Colonic mucosa (tissue), 4 donors: ENCODE data around the gene CLEC3A. TPM values are rescaled to one million over a fixed set of nuclear protein-coding genes. Genes with fewer than 3 reads are reported as not detected.
"Not testable (repeated sequence)": the region's sequence is repeated elsewhere in the genome, so short reads cannot be mapped to it uniquely, and the experiment has no call there.

Experiments used
- DNase-seq: peaks from one replicate; pipeline ENCODE4 v3.0.0-alpha.2; 2020
- H3K27ac ChIP-seq: fragments of 200-600 bp; one replicate; pipeline ENCODE4 v1.8.0; 2021
- H3K27me3 ChIP-seq: fragments of 200-600 bp; one replicate; pipeline ENCODE4 v1.8.0; 2021
- H3K36me3 ChIP-seq: fragments of 200-600 bp; one replicate; pipeline ENCODE4 v1.8.0; 2021
- H3K4me1 ChIP-seq: fragments of 200-600 bp; one replicate; pipeline ENCODE4 v1.8.0; 2021; ENCODE audit warnings: mild to moderate bottlenecking
- H3K4me3 ChIP-seq: fragments of 200-600 bp; one replicate; pipeline ENCODE4 v1.8.0; 2021
- H3K9ac ChIP-seq, 2 donors: one replicate each; pipeline ENCODE4 v1.7.0; 2013; ENCODE audit warnings: control low read depth in 2 of 2, low read depth in 2 of 2, low read length in 2 of 2
- H3K9me3 ChIP-seq: fragments of 200-600 bp; one replicate; pipeline ENCODE4 v1.8.0; 2021
- CTCF ChIP-seq: fragments of 200-600 bp; IDR thresholded peaks from one replicate; pipeline ENCODE4 v1.8.0; 2022; ENCODE audit warnings: antibody characterized with exemption, mild to moderate bottlenecking
- intact Hi-C: fragments of 100-400 bp; cut with DNase I; formaldehyde crosslinking; loops from one replicate; pipeline ENCODE4 v1.14.1; 2022
- total RNA-seq, 2 donors: library from RNA; stranded (reverse); fragmentation: NEBNext Ultra II Directional in 1 of 2; extraction: Animal tissue kit (Norgen Biotek cat#: 25700) in 1 of 2; gene quantifications; one replicate each; pipeline ENCODE4 v1.2.1, GENCODE V29; 2021
- donor health status: healthy.
- donor health status: DM: no; HTN: no; CAD: no.
- donor health status: DM: no; HTN: no; CAD: no.

The CLEC3A gene
- total RNA-seq, 2 donors from 2014 or later, result not detected

GRCh38 chr16:77986011-77986740 is 36.2 kb upstream of the CLEC3A start:
- no peak for TF ChIP-seq CTCF
- Histone ChIP-seq H3K9me3 (no peaks in the 10 kb centered on the region), H3K9ac (no peak overlapping the region), H3K4me3 (no peak overlapping the region), H3K4me1 (no peaks in the 10 kb centered on the region), H3K27me3 (no peaks in the 10 kb centered on the region), H3K27ac (no peak overlapping the region), H3K36me3 (no peaks in the 10 kb centered on the region)
- intact Hi-C loops, result no loop called here
- no peak for DNase-seq

- H3K9me3 ChIP-seq, result no peaks in the 10 kb centered on the region
- H3K27me3 ChIP-seq, result no peaks in the 10 kb centered on the region
- no peak overlapping the region for H3K27ac ChIP-seq
- no peak overlapping the region for H3K9ac ChIP-seq
- intact Hi-C loops, result no loop called here
- no peak overlapping the region for H3K4me3 ChIP-seq
- H3K4me1 ChIP-seq, result no peaks in the 10 kb centered on the region
- no peak for DNase-seq
- H3K36me3 ChIP-seq, result no peaks in the 10 kb centered on the region
- TF ChIP-seq CTCF, result no peak
These were observed 34.5 kb upstream of the CLEC3A start for GRCh38 chr16:77987810-77988209.

DNA sequence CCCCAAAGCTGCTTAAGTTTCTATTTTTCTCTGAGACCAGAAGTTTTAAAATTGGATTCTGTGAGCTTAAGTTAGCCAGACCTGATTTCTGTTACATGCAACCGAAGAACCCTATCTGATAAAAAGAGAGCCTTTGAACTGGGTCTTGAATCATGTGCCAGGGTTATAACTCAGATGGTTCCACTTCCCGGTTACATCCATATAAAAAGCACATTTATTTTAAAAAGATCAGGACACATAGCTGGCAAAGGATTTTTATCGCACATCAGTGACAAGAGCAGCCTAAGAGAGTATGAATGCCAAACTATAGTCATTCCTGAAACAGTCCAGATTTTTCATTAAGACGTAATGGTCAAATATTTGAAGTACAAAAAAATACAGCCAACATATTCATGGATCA is 32.5 kb upstream of the CLEC3A start:
- Histone ChIP-seq H3K27ac (no peak overlapping the region), H3K4me3 (no peak overlapping the region), H3K4me1 (no peaks in the 10 kb centered on the region), H3K9ac (no peak overlapping the region), H3K27me3 (no peaks in the 10 kb centered on the region), H3K9me3 (no peaks in the 10 kb centered on the region), H3K36me3 (no peaks in the 10 kb centered on the region)
- intact Hi-C loops, result no loop called here
- no peak for DNase-seq
- TF ChIP-seq CTCF, result no peak

GRCh38 chr16:77991701-77992100 is 30.6 kb upstream of the CLEC3A start:
- H3K4me3 ChIP-seq, result no peak overlapping the region
- no peak for TF ChIP-seq CTCF
- intact Hi-C loops, result no loop called here

GRCh38 chr16:77992381-77992780 is 30.0 kb upstream of the CLEC3A start:
- intact Hi-C loops, DNase-seq, H3K27ac ChIP-seq, H3K9ac ChIP-seq, H3K27me3 ChIP-seq, H3K9me3 ChIP-seq, H3K4me3 ChIP-seq, H3K36me3 ChIP-seq, H3K4me1 ChIP-seq: not testable (repeated sequence)

More at GRCh38 chr16:77991701-77992100, 30.6 kb upstream of the CLEC3A start:
- DNase-seq, result no peak
- Histone ChIP-seq H3K27ac (no peak overlapping the region), H3K27me3 (no peaks in the 10 kb centered on the region), H3K4me1 (no peaks in the 10 kb centered on the region), H3K9ac (no peak overlapping the region), H3K9me3 (no peaks in the 10 kb centered on the region), H3K36me3 (no peaks in the 10 kb centered on the region)
